Activated CD8-positive, alpha-beta T cell treated with anti-CD3 and anti-CD28 coated beads, Interleukin-2, amount 10 ng/mL, durations not matched to agents 7 days and 5 days (primary cell): ENCODE results near the gene MATN4. TPM values are rescaled to one million over a fixed set of nuclear protein-coding genes. Genes with fewer than 3 reads are reported as not detected.

Source experiments
- ATAC-seq: fragments of 150-1000 bp; cut with Tn5 transposase; one replicate; pipeline ENCODE4 v1.10.0; 2021; ENCODE audit warnings: moderate library complexity
- CTCF ChIA-PET: fragments of 350-600 bp; sonication (Branson Sonifier 250); formaldehyde crosslinking; loops from one replicate; lab custom pipeline; 2021; ENCODE audit warnings: antibody characterized with exemption; lab: Charles Lee
- POLR2A ChIA-PET: fragments of 350-600 bp; sonication (Branson Sonifier 250); formaldehyde crosslinking; loops from one replicate; lab custom pipeline; 2021; ENCODE audit warnings: antibody characterized with exemption; lab: Charles Lee
- DNase-seq: peaks from one replicate; pipeline ENCODE4 v3.0.0-alpha.2; 2020
- H3K27ac Mint-ChIP-seq: one replicate; pipeline ENCODE4 v1.8.0; 2021; ENCODE audit warnings: mild to moderate bottlenecking, mixed read lengths
- H3K27me3 Mint-ChIP-seq: one replicate; pipeline ENCODE4 v1.8.0; 2021; ENCODE audit warnings: low read depth, mixed read lengths
- H3K36me3 Mint-ChIP-seq: one replicate; pipeline ENCODE4 v1.8.0; 2021; ENCODE audit warnings: low read depth, mixed read lengths
- H3K4me1 Mint-ChIP-seq: one replicate; pipeline ENCODE4 v1.8.0; 2021; ENCODE audit warnings: low read depth, mixed read lengths
- H3K4me3 Mint-ChIP-seq: one replicate; pipeline ENCODE4 v1.8.0; 2021; ENCODE audit warnings: mild to moderate bottlenecking, mixed read lengths
- H3K9me3 Mint-ChIP-seq: one replicate; pipeline ENCODE4 v1.8.0; 2022; ENCODE audit warnings: mixed read lengths; ENCODE audit not compliant: insufficient read depth
- total RNA-seq, 2 experiments: library from RNA; stranded (reverse); gene quantifications; one replicate each; pipeline ENCODE4 v1.2.3, GENCODE V29; 2021

MATN4 gene
- total RNA-seq, 2 experiments from 2014 or later = 0.39 TPM; not detected in 1

- ATAC-seq (no peak), DNase-seq (no peak)
- POLR2A ChIA-PET = interaction anchor here (1.0 kb wide), 1 partner anchor 22 kb away, joined by 3 read pairs; the partner anchor contains the start of gene SYS1
- CTCF ChIA-PET = interaction anchor here (1.2 to 2.5 kb wide), 2 partner anchors 12 to 33 kb away, joined by 3 to 7 read pairs; no protein-coding TSS in a partner anchor
- Mint-ChIP-seq H3K4me3 (no peak overlapping the region), H3K36me3 (peaks cover 4% of the 10 kb centered on the region), H3K27me3 (no peaks in the 10 kb centered on the region), H3K9me3 (no peaks in the 10 kb centered on the region), H3K27ac (no peak overlapping the region), H3K4me1 (peaks cover 7% of the 10 kb centered on the region)
Observed at GRCh38 chr20:45340236-45340847, 32.2 kb upstream of the MATN4 start.

DNA sequence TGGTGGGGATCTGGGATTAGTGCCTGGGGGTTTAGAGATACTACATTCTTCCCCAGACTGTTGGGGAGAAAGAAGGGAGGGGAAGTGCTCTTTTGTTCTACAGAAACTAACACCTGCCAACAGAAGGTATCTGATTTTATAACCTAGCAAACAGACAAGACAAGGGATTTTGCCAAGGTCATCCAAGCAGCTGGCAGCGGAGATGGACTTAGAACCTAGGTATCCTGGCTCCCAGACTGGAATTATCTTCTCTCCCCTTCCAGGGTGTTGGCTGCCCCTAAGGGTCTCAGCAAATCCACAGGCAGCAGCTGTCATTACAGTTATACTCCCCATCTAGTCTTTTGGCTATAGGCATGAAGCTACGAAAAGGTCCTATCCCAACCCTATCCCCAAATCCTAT is 31.7 kb upstream of the MATN4 start:
- Mint-ChIP-seq H3K27ac (no peak overlapping the region), H3K27me3 (no peaks in the 10 kb centered on the region), H3K4me1 (peaks cover 3% of the 10 kb centered on the region), H3K9me3 (no peaks in the 10 kb centered on the region), H3K4me3 (no peak overlapping the region), H3K36me3 (peaks cover 4% of the 10 kb centered on the region)
- ChIA-PET CTCF (interaction anchor here (1.2 to 2.5 kb wide), 2 partner anchors 13 to 34 kb away, joined by 3 to 7 read pairs; no protein-coding TSS in a partner anchor), POLR2A (interaction anchor here (1.0 kb wide), 1 partner anchor 23 kb away, joined by 3 read pairs; the partner anchor contains the start of gene SYS1)
- DNase-seq (no peak), ATAC-seq (no peak)

DNA sequence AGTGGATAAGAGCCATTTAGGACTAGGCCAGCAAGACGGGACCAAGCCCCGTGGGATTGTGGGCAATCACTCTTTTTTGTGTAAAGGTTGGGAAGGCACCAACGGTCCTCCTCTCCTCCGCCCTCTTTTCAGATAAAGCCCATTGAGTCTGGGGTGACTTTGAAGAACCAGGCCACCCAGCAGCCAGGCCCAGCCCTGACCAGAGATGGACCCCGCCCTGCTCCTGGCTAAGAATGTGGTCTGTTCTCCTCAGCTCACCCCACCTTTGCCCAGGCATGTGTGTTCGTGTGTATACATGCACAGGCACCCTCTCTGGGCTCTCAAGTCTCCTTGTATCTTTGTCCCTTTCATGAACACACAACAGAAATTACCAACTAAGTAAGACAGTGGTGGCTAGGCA is 31.0 kb upstream of the MATN4 start:
- ChIA-PET CTCF (no interaction called here), POLR2A (no interaction called here)
- Mint-ChIP-seq H3K9me3 (no peaks in the 10 kb centered on the region), H3K27me3 (no peaks in the 10 kb centered on the region), H3K4me3 (no peak overlapping the region), H3K27ac (no peak overlapping the region), H3K36me3 (peaks cover 4% of the 10 kb centered on the region), H3K4me1 (peaks cover under 1% of the 10 kb centered on the region)
- DNase-seq (no peak), ATAC-seq (no peak)

DNA sequence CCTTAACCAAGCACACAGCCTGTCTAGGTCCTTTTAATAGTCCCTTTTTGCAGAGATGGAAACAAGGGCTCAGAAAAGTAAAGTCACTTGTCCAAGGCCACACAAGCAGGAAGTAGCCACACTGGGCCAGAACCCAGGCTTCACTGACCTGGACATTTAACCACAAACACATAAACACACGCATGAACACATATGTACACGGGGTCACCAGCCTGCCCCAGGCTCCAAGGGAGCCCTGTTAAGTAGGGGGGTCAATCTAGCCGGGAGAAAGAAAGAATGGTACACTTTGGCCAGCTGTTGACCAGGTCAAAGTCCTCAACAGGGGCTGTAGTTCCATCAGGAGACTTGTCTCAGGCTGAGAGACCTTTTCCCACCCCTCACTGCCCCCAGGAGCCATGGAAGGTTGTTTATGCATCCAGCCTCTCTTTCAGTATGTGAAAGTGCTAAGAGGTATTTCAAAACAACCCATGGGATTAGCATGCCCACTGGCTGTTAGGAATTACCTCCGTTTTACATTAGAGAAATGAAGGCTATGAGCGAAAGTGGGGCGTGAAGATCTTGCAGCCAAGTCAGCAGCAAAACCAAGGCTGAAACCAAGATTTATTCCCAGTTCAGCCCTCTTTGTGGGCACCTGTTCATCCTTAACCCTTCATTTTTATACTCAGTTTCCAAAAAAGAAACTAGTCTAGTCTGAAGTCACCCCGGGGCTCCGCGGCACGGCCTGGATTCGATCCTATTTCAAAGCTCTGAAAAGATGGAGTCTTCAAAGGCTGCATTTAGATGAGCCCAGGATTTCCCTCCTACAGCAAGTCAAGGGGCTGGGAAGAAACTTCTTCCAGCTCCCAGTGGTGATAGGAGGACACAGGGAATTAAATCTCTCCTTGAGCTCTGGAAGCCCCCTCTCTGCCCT is 30.3 kb upstream of the MATN4 start:
- Mint-ChIP-seq H3K4me3 (no peak overlapping the region), H3K27ac (no peak overlapping the region), H3K9me3 (no peaks in the 10 kb centered on the region), H3K36me3 (peaks cover 4% of the 10 kb centered on the region), H3K4me1 (no peaks in the 10 kb centered on the region), H3K27me3 (no peaks in the 10 kb centered on the region)
- DNase-seq (no peak), ATAC-seq (no peak)
- ChIA-PET CTCF (interaction anchor here (0.6 kb wide), 1 partner anchor 59 kb away, joined by 3 read pairs; no protein-coding TSS in a partner anchor), POLR2A (no interaction called here)

GRCh38 chr20:45337367-45338120 is 29.4 kb upstream of the MATN4 start:
- no peaks in the 10 kb centered on the region for H3K4me1 Mint-ChIP-seq
- ATAC-seq (no peak), DNase-seq (no peak)
- H3K4me3 Mint-ChIP-seq = no peak overlapping the region
- H3K9me3 Mint-ChIP-seq = no peaks in the 10 kb centered on the region
- ChIA-PET POLR2A (no interaction called here), CTCF (interaction anchor here (0.6 to 1.0 kb wide), 2 partner anchors 15 to 60 kb away, joined by 3 read pairs; no protein-coding TSS in a partner anchor)
- peaks cover 4% of the 10 kb centered on the region for H3K36me3 Mint-ChIP-seq
- H3K27ac Mint-ChIP-seq = no peak overlapping the region
- no peaks in the 10 kb centered on the region for H3K27me3 Mint-ChIP-seq

DNA sequence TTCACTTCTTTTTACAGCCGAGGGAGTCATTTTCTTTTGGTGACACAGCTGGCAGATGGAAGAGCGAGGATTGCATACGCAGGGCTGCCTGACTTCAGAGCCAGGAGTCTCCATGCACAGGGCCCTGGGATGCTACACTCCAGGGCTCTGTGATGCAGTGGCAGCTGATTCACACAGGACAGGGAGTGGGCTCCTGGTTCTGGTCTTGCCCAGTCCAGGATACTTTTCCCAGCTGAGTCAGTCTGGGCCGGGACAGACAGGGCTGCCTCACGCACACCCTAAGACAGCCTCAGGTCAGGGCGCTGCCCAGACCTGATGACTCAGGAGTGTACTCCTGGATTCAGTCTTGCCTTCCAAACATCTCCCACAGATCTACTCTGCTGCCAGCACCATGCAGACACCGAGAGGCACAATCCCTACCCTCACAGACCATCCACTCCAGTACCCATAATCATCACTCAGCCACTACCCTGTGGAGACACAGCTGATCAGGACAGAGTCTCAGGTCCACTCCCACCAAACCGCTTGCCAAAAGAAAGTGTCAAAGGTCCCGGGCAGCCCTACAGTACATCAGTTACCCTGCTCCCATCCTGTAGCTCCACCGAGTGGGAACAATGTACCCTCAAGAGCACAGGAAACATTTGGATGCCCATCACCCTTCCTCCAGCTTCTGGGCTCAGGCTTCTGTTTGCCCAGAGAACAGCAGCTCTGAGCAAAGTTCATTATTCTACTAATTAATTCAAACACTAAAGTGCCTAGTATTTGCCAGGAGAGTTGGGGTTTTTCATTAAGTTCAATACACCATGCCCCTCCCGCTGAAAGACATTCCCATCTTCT is 28.6 kb upstream of the MATN4 start:
- CTCF ChIA-PET = interaction anchor here (1.0 kb wide), 1 partner anchor 14 kb away, joined by 3 read pairs; no protein-coding TSS in a partner anchor
- peaks cover 4% of the 10 kb centered on the region for H3K36me3 Mint-ChIP-seq
- H3K4me3 Mint-ChIP-seq = no peak overlapping the region
- H3K4me1 Mint-ChIP-seq = no peaks in the 10 kb centered on the region
- H3K9me3 Mint-ChIP-seq = no peaks in the 10 kb centered on the region
- POLR2A ChIA-PET = no interaction called here
- DNase-seq (no peak), ATAC-seq (no peak)
- H3K27ac Mint-ChIP-seq = no peak overlapping the region
- no peaks in the 10 kb centered on the region for H3K27me3 Mint-ChIP-seq

DNA sequence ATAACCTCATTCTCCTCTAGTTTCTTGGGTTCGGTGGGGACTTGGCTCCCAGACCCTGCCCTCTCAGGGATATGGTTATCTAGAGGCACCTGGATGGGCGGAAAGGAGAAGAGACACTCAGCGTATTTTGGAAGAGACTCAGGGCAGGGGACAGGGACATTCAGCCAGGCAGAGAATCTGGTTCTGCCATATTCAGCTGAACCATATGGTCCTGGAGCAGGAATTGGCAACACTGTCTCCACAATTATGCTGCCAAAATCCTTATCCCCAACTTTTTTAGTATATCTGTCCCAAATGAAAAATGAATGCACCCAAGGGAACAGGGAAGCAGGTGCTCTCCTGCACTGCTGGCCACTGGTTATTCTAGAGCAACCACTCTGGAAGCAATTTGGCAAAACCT is 22.4 kb upstream of the MATN4 start:
- peaks cover 5% of the 10 kb centered on the region for H3K36me3 Mint-ChIP-seq
- no peaks in the 10 kb centered on the region for H3K4me1 Mint-ChIP-seq
- no peak for DNase-seq
- no peak overlapping the region for H3K4me3 Mint-ChIP-seq
- no peak overlapping the region for H3K27ac Mint-ChIP-seq
- no peaks in the 10 kb centered on the region for H3K27me3 Mint-ChIP-seq
- ChIA-PET POLR2A (interaction anchor here (0.7 kb wide), 1 partner anchor 372 kb away, joined by 3 read pairs; no protein-coding TSS in a partner anchor), CTCF (no interaction called here)
- H3K9me3 Mint-ChIP-seq = no peaks in the 10 kb centered on the region
- no peak for ATAC-seq

GRCh38 chr20:45329497-45330319 is 21.6 kb upstream of the MATN4 start:
- Mint-ChIP-seq H3K9me3 (no peaks in the 10 kb centered on the region), H3K27ac (no peak overlapping the region), H3K4me1 (no peaks in the 10 kb centered on the region), H3K27me3 (no peaks in the 10 kb centered on the region), H3K36me3 (peaks cover 5% of the 10 kb centered on the region), H3K4me3 (no peak overlapping the region)
- DNase-seq (no peak), ATAC-seq (no peak)
- POLR2A ChIA-PET = no interaction called here
- CTCF ChIA-PET = interaction anchor here (0.6 kb wide), 1 partner anchor 11 kb away, joined by 3 read pairs; no protein-coding TSS in a partner anchor

DNA sequence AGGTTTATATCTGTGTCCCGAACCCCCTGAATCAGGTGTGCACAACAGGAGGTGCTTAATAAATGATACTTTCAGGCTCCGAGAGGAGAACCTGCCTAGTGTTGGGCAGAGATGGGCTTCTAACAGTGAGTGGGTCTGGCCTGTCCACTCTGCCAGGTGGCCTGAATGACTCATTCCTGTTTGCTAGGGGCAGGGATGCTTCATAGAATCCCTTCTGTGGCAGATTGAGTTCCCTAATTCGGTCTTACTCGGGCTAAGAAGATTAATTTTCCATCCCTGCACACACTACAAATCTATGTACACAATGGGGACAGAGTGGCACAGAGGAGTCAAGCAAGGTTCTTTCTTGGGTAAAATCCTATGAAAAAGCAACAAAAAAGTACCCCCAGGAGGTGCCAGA is 20.4 kb upstream of the MATN4 start:
- H3K27me3 Mint-ChIP-seq = no peaks in the 10 kb centered on the region
- POLR2A ChIA-PET = no interaction called here
- H3K4me1 Mint-ChIP-seq = no peaks in the 10 kb centered on the region
- CTCF ChIA-PET = interaction anchor here (1.6 kb wide), 1 partner anchor 45 kb away, joined by 8 read pairs; no protein-coding TSS in a partner anchor
- H3K9me3 Mint-ChIP-seq = no peaks in the 10 kb centered on the region
- peaks cover 5% of the 10 kb centered on the region for H3K36me3 Mint-ChIP-seq
- H3K4me3 Mint-ChIP-seq = no peak overlapping the region
- ATAC-seq (no peak), DNase-seq (no peak)
- H3K27ac Mint-ChIP-seq = no peak overlapping the region

DNA sequence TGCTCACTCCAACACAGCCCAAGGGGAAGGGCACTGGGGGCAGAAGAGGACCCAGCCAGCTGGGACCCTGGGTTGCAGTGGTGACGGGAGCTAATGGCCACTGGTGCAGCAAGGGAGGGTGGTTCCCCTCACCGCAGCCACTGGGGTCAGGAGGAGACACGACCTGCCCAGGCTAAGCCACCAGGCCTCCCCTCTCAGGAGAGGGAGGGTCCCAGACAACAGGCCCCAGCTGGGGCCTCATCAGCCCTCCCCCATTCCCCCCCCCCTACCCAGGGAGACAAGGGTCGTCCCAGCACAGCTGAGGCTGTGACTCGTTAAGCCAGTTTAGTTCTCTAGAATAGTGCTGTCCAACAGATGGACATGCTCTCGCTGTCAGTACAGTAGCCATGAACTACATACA is 17.3 kb upstream of the MATN4 start:
- DNase-seq (no peak), ATAC-seq (no peak)
- Mint-ChIP-seq H3K36me3 (peaks cover 4% of the 10 kb centered on the region), H3K4me1 (peaks cover 17% of the 10 kb centered on the region), H3K27ac (no peak overlapping the region), H3K9me3 (no peaks in the 10 kb centered on the region), H3K4me3 (no peak overlapping the region), H3K27me3 (no peaks in the 10 kb centered on the region)
- CTCF ChIA-PET = interaction anchor here (1.0 to 1.4 kb wide), 2 partner anchors 111 to 445 kb away, joined by 4 to 5 read pairs; no protein-coding TSS in a partner anchor
- POLR2A ChIA-PET = no interaction called here
